IMR-90 (cell line): ENCODE data around the gene MEIS2.

Source experiments
- BHLHE40 ChIP-seq: fragments of 150-350 bp; IDR thresholded peaks from 2 replicates; pipeline ENCODE4 v1.6.1; 2016; ENCODE audit warnings: mild to moderate bottlenecking, low read depth, low read length
- CEBPB ChIP-seq: IDR thresholded peaks from 2 replicates; pipeline ENCODE4 v1.6.1; 2012; ENCODE audit warnings: low read depth, low read length, improper control_type of control experiment
- CHD1 ChIP-seq: IDR thresholded peaks from 2 replicates; pipeline ENCODE4 v1.6.1; 2012; ENCODE audit warnings: low read depth, low read length, improper control_type of control experiment
- ELK1 ChIP-seq: fragments of 150-350 bp; IDR thresholded peaks from 2 replicates; pipeline ENCODE4 v1.6.1; 2016; ENCODE audit warnings: low read depth, mild to moderate bottlenecking, low read length, moderate library complexity, borderline replicate concordance
- POLR2A ChIP-seq: IDR thresholded peaks from 2 replicates; pipeline ENCODE4 v1.6.1; 2012; ENCODE audit warnings: mild to moderate bottlenecking, low read depth, low read length
- RAD21 ChIP-seq: IDR thresholded peaks from 2 replicates; pipeline ENCODE4 v1.6.1; 2012; ENCODE audit warnings: low read length, improper control_type of control experiment
- RCOR1 ChIP-seq: IDR thresholded peaks from 2 replicates; pipeline ENCODE4 v1.6.1; 2012; ENCODE audit warnings: mild to moderate bottlenecking, low read length, improper control_type of control experiment; ENCODE audit not compliant: insufficient replicate concordance
- SMC3 ChIP-seq: fragments of 150-350 bp; IDR thresholded peaks from 2 replicates; pipeline ENCODE4 v1.6.1; 2016; ENCODE audit warnings: low read depth, mild to moderate bottlenecking, antibody characterized with exemption, low read length, moderate library complexity
- TF ChIP-seq, protein P1 (sequence below): conservative IDR thresholded peaks from 2 replicates; pipeline ENCODE4 v1.5.1; 2012; ENCODE audit warnings: mild to moderate bottlenecking, low read depth, low read length, improper control_type of control experiment

- TF ChIP-seq RAD21 = no peak
- TF ChIP-seq, protein P1, sequence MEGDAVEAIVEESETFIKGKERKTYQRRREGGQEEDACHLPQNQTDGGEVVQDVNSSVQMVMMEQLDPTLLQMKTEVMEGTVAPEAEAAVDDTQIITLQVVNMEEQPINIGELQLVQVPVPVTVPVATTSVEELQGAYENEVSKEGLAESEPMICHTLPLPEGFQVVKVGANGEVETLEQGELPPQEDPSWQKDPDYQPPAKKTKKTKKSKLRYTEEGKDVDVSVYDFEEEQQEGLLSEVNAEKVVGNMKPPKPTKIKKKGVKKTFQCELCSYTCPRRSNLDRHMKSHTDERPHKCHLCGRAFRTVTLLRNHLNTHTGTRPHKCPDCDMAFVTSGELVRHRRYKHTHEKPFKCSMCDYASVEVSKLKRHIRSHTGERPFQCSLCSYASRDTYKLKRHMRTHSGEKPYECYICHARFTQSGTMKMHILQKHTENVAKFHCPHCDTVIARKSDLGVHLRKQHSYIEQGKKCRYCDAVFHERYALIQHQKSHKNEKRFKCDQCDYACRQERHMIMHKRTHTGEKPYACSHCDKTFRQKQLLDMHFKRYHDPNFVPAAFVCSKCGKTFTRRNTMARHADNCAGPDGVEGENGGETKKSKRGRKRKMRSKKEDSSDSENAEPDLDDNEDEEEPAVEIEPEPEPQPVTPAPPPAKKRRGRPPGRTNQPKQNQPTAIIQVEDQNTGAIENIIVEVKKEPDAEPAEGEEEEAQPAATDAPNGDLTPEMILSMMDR = no peak
- TF ChIP-seq RCOR1 = no peak
- peak; percentile 81 for TF ChIP-seq CEBPB
- no peak for TF ChIP-seq ELK1
- no peak for TF ChIP-seq BHLHE40
- no peak for TF ChIP-seq POLR2A
- no peak for TF ChIP-seq SMC3
- no peak for TF ChIP-seq CHD1
These were observed 40.2 kb upstream of the MEIS2 start for GRCh38 chr15:37140531-37141058.
